GM12891 (cell line): ENCODE results near the gene CAB39.

Experiments used
- DNase-seq: peaks from one replicate; pipeline ENCODE4 v3.0.0; 2011; ENCODE audit warnings: low spot score; ENCODE audit not compliant: insufficient read length
- FAIRE-seq: peaks from 2 replicates; lab custom pipeline; 2011; peaks lifted over from hg19 to GRCh38; lab: Jason Lieb, UNC
- PAX5 ChIP-seq: IDR thresholded peaks from 2 replicates; pipeline ENCODE4 v1.6.1; 2011; ENCODE audit warnings: low read length, moderate library complexity, mild to moderate bottlenecking; ENCODE audit not compliant: insufficient read depth, severe bottlenecking
- POLR2A ChIP-seq: IDR thresholded peaks from 2 replicates; pipeline ENCODE4 v1.6.1; 2011; ENCODE audit warnings: low read depth, low read length, control low read depth
- POLR2AphosphoS5 ChIP-seq: IDR thresholded peaks from 2 replicates; pipeline ENCODE4 v1.6.1; 2011; ENCODE audit warnings: low read depth, low read length, control low read depth
- POU2F2 ChIP-seq: IDR thresholded peaks from 2 replicates; pipeline ENCODE4 v1.6.1; 2011; ENCODE audit warnings: low read depth, mild to moderate bottlenecking, control low read depth, low read length, moderate library complexity
- SPI1 ChIP-seq: IDR thresholded peaks from 2 replicates; pipeline ENCODE4 v1.6.1; 2011; ENCODE audit warnings: low read depth, low read length, control low read depth
- TAF1 ChIP-seq: IDR thresholded peaks from 2 replicates; pipeline ENCODE4 v1.6.1; 2011; ENCODE audit warnings: low read depth, low read length, control low read depth

CAB39 gene

GRCh38 chr2:230784795-230785194, 72.2 kb downstream of the CAB39 start:
- DNase-seq (no peak), FAIRE-seq (no peak)
- TF ChIP-seq SPI1: no peak
- no peak for TF ChIP-seq PAX5
- TF ChIP-seq POLR2AphosphoS5: no peak
- TF ChIP-seq TAF1: no peak
- no peak for TF ChIP-seq POLR2A
- no peak for TF ChIP-seq POU2F2

DNA sequence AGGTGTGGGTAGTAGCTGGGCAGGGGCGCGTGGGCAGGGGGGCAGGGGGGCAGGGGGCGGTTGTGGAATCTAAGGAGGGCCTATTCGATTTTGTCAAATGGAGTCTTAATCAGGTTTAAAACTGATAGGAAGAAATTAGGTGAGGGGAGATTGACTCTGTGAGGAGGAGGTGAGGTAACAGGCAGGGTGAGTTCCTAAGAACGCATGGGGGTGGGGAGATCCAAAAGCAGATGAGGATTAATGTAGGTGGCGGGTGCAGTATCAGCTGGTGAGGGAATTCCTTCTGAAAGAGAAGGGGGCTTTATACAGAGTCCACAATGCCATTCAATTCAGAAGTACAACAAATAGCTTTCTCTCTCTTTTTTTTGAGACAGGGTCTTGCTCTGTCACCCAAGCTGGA, 72.7 kb downstream of the CAB39 start:
- no peak for DNase-seq
- FAIRE-seq: no peak
- TF ChIP-seq POLR2A (no peak), POLR2AphosphoS5 (no peak), SPI1 (no peak), PAX5 (no peak), TAF1 (no peak), POU2F2 (no peak)

- TF ChIP-seq POLR2AphosphoS5 (no peak), SPI1 (no peak), POLR2A (no peak), PAX5 (no peak), TAF1 (no peak), POU2F2 (no peak)
- no peak for FAIRE-seq
These were observed 74.5 kb downstream of the CAB39 start for GRCh38 chr2:230787101-230787500.

DNA sequence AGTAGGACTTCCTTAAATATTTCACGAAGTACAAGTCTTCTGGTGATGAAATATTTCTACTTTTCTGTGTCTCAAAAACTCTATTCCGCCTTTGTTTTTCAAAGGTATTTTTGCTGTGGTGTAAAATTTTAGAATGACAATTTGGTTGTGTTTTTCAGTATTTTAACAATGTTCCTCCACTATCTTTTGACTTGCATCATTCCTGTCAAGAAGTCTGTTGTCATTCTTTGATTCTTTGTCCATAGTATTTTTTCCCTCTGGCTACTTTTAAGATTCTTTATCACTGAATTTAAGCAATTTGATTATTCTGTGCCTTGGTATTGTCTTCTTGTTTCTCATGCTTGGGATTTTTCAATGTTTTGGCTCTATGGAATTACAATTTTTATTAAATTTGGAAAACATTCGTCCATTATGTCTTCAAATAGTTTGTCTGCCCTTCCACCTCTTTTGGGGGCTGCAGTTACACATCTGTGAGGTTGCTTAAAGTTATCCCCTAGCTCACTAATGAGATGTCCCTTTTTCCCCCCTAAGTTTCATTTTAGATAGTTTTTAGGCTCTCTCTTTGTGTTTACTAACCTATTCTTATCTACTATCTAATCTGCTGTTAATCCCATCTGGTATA, 76.0 kb downstream of the CAB39 start:
- TF ChIP-seq SPI1 (no peak), POLR2A (no peak), POLR2AphosphoS5 (no peak), PAX5 (no peak), TAF1 (no peak), POU2F2 (no peak)
- no peak for FAIRE-seq
- no peak for DNase-seq

More at GRCh38 chr2:230787101-230787500, 74.5 kb downstream of the CAB39 start:
- no peak for DNase-seq

DNA sequence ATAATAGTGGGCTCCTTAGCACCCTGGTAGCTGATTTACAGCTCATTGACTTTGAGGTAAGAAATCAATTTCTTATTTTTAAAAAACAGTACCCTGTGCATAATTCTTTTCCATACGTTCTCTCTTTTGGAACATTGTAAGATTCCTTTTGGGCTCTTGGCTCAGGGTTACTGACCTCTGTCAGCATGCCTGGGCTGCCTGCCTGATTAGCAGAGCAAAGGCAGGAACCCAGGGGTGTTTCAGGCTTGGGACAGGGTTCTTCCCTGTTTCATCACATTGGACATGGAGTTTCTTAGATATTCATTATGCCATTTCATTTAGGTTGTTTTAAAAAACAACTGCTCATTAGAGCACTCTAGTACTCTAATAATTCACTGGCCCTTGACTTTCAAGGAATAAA, 78.3 kb downstream of the CAB39 start:
- no peak for FAIRE-seq
- TF ChIP-seq POLR2A (no peak), POU2F2 (no peak), PAX5 (no peak), POLR2AphosphoS5 (no peak), TAF1 (no peak), SPI1 (no peak)
- no peak for DNase-seq

DNA sequence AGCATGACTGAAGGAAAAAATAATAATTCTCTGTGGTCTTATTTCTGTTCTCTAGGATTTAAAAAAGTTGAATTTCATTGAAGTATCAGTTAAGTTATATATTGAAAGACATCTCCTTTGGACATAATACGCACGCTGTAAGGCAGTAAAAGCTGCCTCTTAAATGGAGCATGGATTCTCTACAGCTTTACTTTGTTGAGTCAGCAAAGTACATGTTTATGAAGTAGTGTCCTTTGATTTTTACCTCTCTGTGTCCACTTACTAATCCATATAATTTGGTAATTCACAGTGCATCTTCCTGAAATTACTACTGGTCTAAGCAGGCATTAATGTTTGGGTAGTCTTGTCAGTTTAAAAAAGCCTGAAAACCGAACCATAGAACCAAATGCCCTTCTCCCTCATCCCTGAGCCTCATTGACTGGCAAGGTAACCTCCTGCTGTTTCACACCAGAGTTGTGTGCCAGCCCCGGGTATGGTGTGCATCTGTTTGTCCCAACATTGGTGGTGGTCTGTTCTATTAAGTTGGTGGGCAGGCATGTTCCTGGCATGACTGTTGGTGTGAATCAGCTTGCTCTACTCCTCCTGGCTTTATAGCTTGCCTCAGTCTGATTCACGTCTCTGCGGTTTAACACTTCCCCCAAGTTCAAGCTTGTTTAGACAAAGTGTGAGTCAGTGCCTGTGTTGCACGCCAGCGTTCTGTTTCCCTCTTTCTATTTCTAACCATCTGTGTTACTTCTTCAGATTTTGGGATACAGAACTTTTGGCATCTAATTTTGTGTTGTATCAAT, 81.1 kb downstream of the CAB39 start:
- FAIRE-seq (peak; percentile 52), DNase-seq (no peak)
- TF ChIP-seq POU2F2 (no peak), SPI1 (no peak), POLR2AphosphoS5 (no peak), POLR2A (no peak), TAF1 (no peak), PAX5 (no peak)

GRCh38 chr2:230794497-230794896, 81.9 kb downstream of the CAB39 start:
- FAIRE-seq (no peak), DNase-seq (no peak)
- TF ChIP-seq POLR2A: no peak

- DNase-seq (no peak), FAIRE-seq (no peak)
- no peak for TF ChIP-seq POLR2AphosphoS5
- TF ChIP-seq PAX5: no peak
- no peak for TF ChIP-seq TAF1
- TF ChIP-seq POLR2A: no peak
- no peak for TF ChIP-seq SPI1
- TF ChIP-seq POU2F2: no peak
These were observed 83.2 kb downstream of the CAB39 start for GRCh38 chr2:230795856-230796255.

- peak; percentile 72 for FAIRE-seq
- DNase-seq: no peak
- no peak for TF ChIP-seq PAX5
- TF ChIP-seq SPI1: no peak
These were observed 83.7 kb downstream of the CAB39 start for GRCh38 chr2:230796280-230796862.
